Common myeloid progenitor, CD34-positive (primary cell): Measurements from ENCODE around the gene RCOR1.

ENCODE experiments used
- CTCF ChIA-PET: fragments of 350-600 bp; sonication (Branson Sonifier 250); formaldehyde crosslinking; loops from one replicate; lab custom pipeline; 2021; ENCODE audit warnings: antibody characterized with exemption; lab: Charles Lee
- POLR2A ChIA-PET: fragments of 350-600 bp; sonication (Branson Sonifier 250); formaldehyde crosslinking; loops from one replicate; lab custom pipeline; 2021; ENCODE audit warnings: antibody characterized with exemption; lab: Charles Lee
- DNase-seq, 3 donors: peaks; one replicate each; pipeline versions ENCODE4 v3.0.0 to v3.0.0-alpha.2; 2013
- H3K27ac ChIP-seq, 2 experiments: 1 replicate in 1 of 2; 2 replicates in 1 of 2; pipeline ENCODE4 v1.7.0; 2013; ENCODE audit warnings: inconsistent platforms in 2 of 2, low read length in 2 of 2, mild to moderate bottlenecking in 2 of 2, low read depth in 1 of 2, moderate library complexity in 1 of 2; ENCODE audit not compliant: severe bottlenecking in 2 of 2, insufficient read depth in 1 of 2, poor library complexity in 1 of 2
- H3K27me3 ChIP-seq, 5 experiments: replicated peaks in 2 of 5; 1 replicate in 3 of 5; 2 replicates in 2 of 5; pipeline versions ENCODE4 v1.6.1 to v1.7.0; 2013; ENCODE audit warnings: low read length in 4 of 5, mild to moderate bottlenecking in 2 of 5, moderate library complexity in 2 of 5, inconsistent platforms in 1 of 5; ENCODE audit not compliant: insufficient read depth in 5 of 5, control insufficient read depth in 4 of 5
- H3K36me3 ChIP-seq, 4 experiments: 1 replicate in 2 of 4; 2 replicates in 2 of 4; pipeline versions ENCODE4 v1.6.1 to v1.7.0; 2013; ENCODE audit warnings: low read length in 3 of 4, control low read depth in 1 of 4, mild to moderate bottlenecking in 1 of 4; ENCODE audit not compliant: control insufficient read depth in 4 of 4, insufficient read depth in 4 of 4
- H3K4me1 ChIP-seq, 4 experiments: 1 replicate in 3 of 4; 2 replicates in 1 of 4; pipeline versions ENCODE4 v1.6.1 to v1.7.1; 2013; ENCODE audit warnings: low read length in 3 of 4, mild to moderate bottlenecking in 3 of 4, control low read depth in 1 of 4, inconsistent platforms in 1 of 4, moderate library complexity in 1 of 4; ENCODE audit not compliant: control insufficient read depth in 4 of 4, insufficient read depth in 4 of 4; ENCODE audit errors: control extremely low read depth in 1 of 4
- H3K4me3 ChIP-seq, 7 experiments: 1 replicate in 4 of 7; 2 replicates in 3 of 7; pipeline versions ENCODE4 v1.5.1 to v1.7.0; 2013; ENCODE audit warnings: mild to moderate bottlenecking in 7 of 7, low read length in 6 of 7, moderate library complexity in 6 of 7, inconsistent platforms in 2 of 7, low read depth in 2 of 7, control low read depth in 1 of 7; ENCODE audit not compliant: insufficient read depth in 4 of 7, control insufficient read depth in 1 of 7; ENCODE audit errors: extremely low read depth in 1 of 7
- H3K9me3 ChIP-seq, 5 experiments: 1 replicate in 4 of 5; 2 replicates in 1 of 5; pipeline versions ENCODE4 v1.6.1 to v1.7.1; 2013; ENCODE audit warnings: low read length in 4 of 5, mild to moderate bottlenecking in 2 of 5, inconsistent platforms in 1 of 5, low read depth in 1 of 5, moderate library complexity in 1 of 5; ENCODE audit not compliant: control insufficient read depth in 4 of 5, insufficient read depth in 2 of 5; ENCODE audit errors: control extremely low read depth in 1 of 5
- WGBS: methylation state at CpG from one replicate; pipeline ENCODE4 v1.1.5; 2013; ENCODE audit not compliant: insufficient coverage; 5-methylcytosine and 5-hydroxymethylcytosine counted together

RCOR1 gene

DNA sequence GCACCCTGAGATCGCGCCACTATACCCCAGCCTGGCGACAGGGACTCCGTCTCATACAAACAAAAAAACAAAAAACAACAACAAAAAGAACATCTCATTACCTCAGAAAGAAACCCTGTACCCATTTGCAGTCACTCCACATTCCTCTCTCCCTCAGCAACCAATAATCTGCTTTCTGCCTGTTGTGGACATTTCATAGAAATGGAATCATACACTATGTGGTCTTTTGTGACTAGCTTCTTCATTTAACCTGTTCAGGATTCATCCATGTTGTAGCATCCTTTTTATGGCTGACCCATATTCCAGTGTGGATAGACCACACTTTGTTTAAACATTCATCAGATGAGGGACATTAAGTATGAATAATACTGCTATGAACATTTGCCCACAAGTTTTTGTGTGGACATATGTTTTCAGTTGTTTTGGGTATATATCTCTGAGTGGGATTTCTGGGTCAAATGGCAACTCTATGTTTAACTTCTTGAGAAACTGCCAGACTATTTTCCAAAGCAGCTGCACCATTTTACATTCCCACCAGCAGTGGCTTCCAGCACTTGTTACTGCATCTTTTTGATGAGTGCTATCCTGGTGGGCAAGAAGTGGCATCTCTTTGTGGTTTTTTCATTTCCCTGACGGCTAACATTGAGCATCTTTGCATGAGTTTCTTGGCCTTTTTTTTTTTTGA, 5.9 kb upstream of the RCOR1 start:
- DNase-seq, result no peak
- POLR2A ChIA-PET, result interaction anchor here (0.7 kb wide), 1 partner anchor 21 kb away, joined by 3 read pairs; no protein-coding TSS in a partner anchor
- CTCF ChIA-PET, result interaction anchor here (1.2 kb wide), 1 partner anchor 62 kb away, joined by 3 read pairs; no protein-coding TSS in a partner anchor
- Histone ChIP-seq H3K27ac (no peak overlapping the region), H3K4me1 (peaks cover 0 to 8% (median 7%) of the 10 kb centered on the region in 4 experiments), H3K27me3 (no peaks in the 10 kb centered on the region), H3K4me3 (no peak overlapping the region), H3K36me3 (no peaks in the 10 kb centered on the region), H3K9me3 (no peaks in the 10 kb centered on the region)
- WGBS, result 83% methylated on average over 5 of the region's 5 CpGs

DNA sequence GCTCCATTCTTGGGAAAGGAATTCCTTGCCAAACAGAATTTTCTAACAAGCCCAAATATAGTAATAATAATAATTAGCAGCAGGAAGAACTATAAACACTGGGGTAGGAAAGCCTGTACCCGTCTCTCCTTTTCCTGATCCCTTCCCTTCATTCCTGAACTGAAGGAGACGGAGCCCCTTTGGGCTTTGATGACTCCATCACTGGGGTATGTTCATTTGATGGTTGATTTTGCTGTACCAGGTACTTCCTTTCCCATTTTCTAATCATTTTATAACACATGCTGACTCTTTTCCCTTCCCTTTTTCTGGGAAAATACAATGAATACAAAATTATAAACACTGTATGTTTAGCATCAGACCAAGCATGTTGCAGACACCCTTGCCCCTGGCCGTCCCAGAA, 3.6 kb upstream of the RCOR1 start:
- Histone ChIP-seq H3K27me3 (no peaks in the 10 kb centered on the region), H3K9me3 (no peaks in the 10 kb centered on the region), H3K4me1 (peaks cover under 1 to 14% (median 7%) of the 10 kb centered on the region in 4 experiments), H3K36me3 (no peaks in the 10 kb centered on the region), H3K27ac (no peak overlapping the region), H3K4me3 (no peak overlapping the region)
- ChIA-PET CTCF (no interaction called here), POLR2A (interaction anchor here (0.6 kb wide), 1 partner anchor 22 kb away, joined by 3 read pairs; no protein-coding TSS in a partner anchor)
- 86% methylated on average over 1 of the region's 3 CpGs for WGBS
- DNase-seq, result no peak

DNA sequence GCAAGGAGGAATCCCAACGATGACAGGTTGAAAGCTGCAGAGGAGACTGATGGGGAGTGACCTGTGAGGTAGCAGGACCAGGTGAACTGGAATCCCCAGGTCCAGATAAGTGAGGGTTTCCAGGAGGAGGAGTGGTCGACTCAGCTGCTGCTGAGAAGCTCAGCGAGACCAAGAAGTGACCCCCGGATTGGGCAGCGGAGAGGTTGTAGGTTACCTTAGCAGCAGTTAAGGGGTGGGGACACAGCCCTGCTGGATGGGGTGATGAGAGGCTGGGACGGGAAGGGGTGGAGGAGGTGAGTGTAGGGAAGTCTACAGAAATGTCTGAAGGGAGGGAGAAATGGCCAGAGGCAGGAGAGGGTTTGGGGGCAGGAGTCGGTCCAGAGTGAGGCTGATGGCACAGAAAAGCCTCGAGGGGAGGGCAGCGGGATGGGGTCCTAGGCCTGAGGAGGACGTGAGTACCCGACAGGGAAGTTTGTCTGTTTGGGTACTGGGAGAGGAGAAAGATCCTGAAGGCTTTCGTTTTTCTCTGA, 2.6 kb upstream of the RCOR1 start:
- POLR2A ChIA-PET, result no interaction called here
- H3K4me3 ChIP-seq, result no peak overlapping the region

DNA sequence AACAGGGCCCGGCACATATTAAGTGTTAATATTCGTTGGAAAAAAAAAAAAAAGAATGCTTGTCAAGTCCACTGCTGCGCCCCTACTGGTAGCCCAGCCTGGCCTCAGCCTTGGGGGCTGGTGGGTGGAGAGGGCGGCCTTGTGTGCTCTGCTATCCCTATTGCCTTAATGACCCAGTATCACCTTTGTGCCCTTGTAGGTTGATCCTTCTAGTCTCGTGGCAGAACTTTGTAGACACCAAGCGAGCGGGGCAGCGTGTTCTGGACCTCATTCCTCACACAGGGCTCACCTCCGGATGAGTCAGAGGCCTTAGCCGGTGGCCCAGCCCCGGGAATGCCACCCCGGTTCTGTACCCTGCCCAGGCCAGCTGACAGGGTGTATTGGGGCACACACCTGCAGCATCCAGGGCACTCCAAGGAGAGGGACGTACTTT, 1.8 kb upstream of the RCOR1 start:
- H3K36me3 ChIP-seq, result no peaks in the 10 kb centered on the region
- DNase-seq, result peak; percentile 40 to 63 (median 48)
- H3K27me3 ChIP-seq, result no peaks in the 10 kb centered on the region
- H3K27ac ChIP-seq, result peak overlapping the region in 1 of 2 experiments; percentile 95
- H3K4me3 ChIP-seq, result peak overlapping the region in 5 of 7 experiments; percentile 63 to 87 (median 77)
- CTCF ChIA-PET, result interaction anchor here (1.2 to 2.1 kb wide), 3 partner anchors 20 to 52 kb away, joined by 3 to 7 read pairs (median 4); no protein-coding TSS in a partner anchor
- no peaks in the 10 kb centered on the region for H3K9me3 ChIP-seq
- WGBS, result 90% methylated on average over 10 of the region's 13 CpGs
- POLR2A ChIA-PET, result no interaction called here
- H3K4me1 ChIP-seq, result peaks cover 7 to 25% (median 16%) of the 10 kb centered on the region in 4 experiments

More for the DNA sequence above, 2.6 kb upstream of the RCOR1 start:
- Histone ChIP-seq H3K27me3 (no peaks in the 10 kb centered on the region), H3K4me1 (peaks cover 7 to 22% (median 12%) of the 10 kb centered on the region in 4 experiments), H3K36me3 (no peaks in the 10 kb centered on the region), H3K27ac (no peak overlapping the region), H3K9me3 (no peaks in the 10 kb centered on the region)
- CTCF ChIA-PET, result interaction anchor here (0.7 to 2.1 kb wide), 2 partner anchors 19 to 115 kb away, joined by 3 to 7 read pairs; no protein-coding TSS in a partner anchor
- 92% methylated on average over 12 of the region's 12 CpGs for WGBS
- DNase-seq, result no peak

DNA sequence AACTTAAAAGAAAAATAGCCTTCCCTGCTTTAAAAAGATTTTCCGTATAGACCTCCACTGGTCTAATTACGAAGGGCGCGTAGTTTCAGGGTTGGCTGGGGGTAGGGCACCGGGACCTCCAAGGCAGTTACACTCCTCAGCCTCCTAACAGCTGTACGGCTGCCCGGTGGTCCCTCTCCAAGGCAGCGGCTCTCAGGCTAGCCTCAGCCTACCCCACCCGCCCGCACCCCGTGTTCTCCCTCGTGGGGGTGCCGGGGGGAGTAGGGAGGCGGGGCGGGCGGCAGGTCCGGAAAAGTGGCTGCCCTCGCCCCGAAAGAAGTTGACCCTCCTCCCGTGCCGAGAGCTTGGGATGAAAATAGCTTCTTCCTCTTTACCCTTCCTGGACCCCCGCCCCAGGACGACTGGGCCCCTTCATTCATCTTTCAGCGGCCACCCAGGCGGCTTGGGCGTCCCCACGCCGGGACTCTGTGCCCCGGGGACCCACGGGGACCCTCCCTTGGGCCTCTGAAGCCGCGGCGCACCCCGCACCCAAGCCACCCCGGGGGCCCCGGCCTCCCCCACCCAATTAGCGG, 991 bp upstream of the RCOR1 start:
- Histone ChIP-seq H3K36me3 (no peaks in the 10 kb centered on the region), H3K27ac (peak overlapping the region; percentile 89 to 95), H3K4me3 (peak overlapping the region; percentile 63 to 87 (median 75)), H3K27me3 (no peaks in the 10 kb centered on the region), H3K4me1 (peaks cover 7 to 25% (median 16%) of the 10 kb centered on the region in 4 experiments), H3K9me3 (no peaks in the 10 kb centered on the region)
- peak; percentile 50 to 76 (median 71) for DNase-seq
- 0% methylated on average over 20 of the region's 37 CpGs for WGBS
- CTCF ChIA-PET, result interaction anchor here (1.2 to 2.1 kb wide), 4 partner anchors 12 to 53 kb away, joined by 3 to 7 read pairs (median 4); no protein-coding TSS in a partner anchor
- POLR2A ChIA-PET, result interaction anchor here (0.6 to 1.1 kb wide), 2 partner anchors 38 to 56 kb away, joined by 3 to 4 read pairs; no protein-coding TSS in a partner anchor

DNA sequence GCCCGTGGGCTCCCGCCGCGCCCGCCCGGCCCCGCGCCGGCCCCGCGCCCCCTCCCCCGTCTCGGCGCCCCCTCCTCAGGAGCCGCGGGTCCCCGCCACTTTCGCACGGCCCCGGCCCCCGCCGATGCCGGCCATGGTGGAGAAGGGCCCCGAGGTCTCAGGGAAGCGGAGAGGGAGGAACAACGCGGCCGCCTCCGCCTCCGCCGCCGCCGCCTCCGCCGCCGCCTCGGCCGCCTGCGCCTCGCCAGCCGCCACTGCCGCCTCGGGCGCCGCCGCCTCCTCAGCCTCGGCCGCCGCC, 263 bp downstream of the RCOR1 start:
- WGBS, result 0% methylated on average over 26 of the region's 49 CpGs
- H3K4me1 ChIP-seq, result peaks cover 7 to 25% (median 16%) of the 10 kb centered on the region in 4 experiments
- POLR2A ChIA-PET, result interaction anchor here (1.1 to 1.3 kb wide), 2 partner anchors 19 to 37 kb away, joined by 3 to 4 read pairs; no protein-coding TSS in a partner anchor
- no peaks in the 10 kb centered on the region for H3K27me3 ChIP-seq
- CTCF ChIA-PET, result no interaction called here
- H3K36me3 ChIP-seq, result no peaks in the 10 kb centered on the region
- peak overlapping the region; percentile 63 to 95 (median 84) for H3K4me3 ChIP-seq
- peak overlapping the region; percentile 54 to 81 for H3K27ac ChIP-seq
- H3K9me3 ChIP-seq, result no peaks in the 10 kb centered on the region
- no peak for DNase-seq
